ENCODE data around the gene HK1. TPM values are rescaled to one million over a fixed set of nuclear protein-coding genes. Genes with fewer than 3 reads are reported as not detected.
A peak's percentile ranks its signal among the peaks of the same experiment; 100 is the strongest.

The HK1 gene
- polyA plus RNA-seq, 3 donors from 2014 or later, result 48.8 to 96.3 (median 72.2) TPM

- Mint-ChIP-seq H3K4me3 (no peak overlapping the region), H3K27me3 (ENCODE audit: low read depth in 3 of 3) (peaks cover 0 to 4% (median 0%) of the 10 kb centered on the region in 3 donors), H3K27ac (peak overlapping the region in 1 of 6 donors; percentile 70), H3K4me1 (peaks cover 45 to 63% of the 10 kb centered on the region in 2 donors), H3K9me3 (no peaks in the 10 kb centered on the region), H3K36me3 (peaks cover 4 to 13% (median 7%) of the 10 kb centered on the region in 3 donors)
- no peak for DNase-seq
Measured at GRCh38 chr10:69343905-69344304, 65.6 kb downstream of the HK1 start.

DNA sequence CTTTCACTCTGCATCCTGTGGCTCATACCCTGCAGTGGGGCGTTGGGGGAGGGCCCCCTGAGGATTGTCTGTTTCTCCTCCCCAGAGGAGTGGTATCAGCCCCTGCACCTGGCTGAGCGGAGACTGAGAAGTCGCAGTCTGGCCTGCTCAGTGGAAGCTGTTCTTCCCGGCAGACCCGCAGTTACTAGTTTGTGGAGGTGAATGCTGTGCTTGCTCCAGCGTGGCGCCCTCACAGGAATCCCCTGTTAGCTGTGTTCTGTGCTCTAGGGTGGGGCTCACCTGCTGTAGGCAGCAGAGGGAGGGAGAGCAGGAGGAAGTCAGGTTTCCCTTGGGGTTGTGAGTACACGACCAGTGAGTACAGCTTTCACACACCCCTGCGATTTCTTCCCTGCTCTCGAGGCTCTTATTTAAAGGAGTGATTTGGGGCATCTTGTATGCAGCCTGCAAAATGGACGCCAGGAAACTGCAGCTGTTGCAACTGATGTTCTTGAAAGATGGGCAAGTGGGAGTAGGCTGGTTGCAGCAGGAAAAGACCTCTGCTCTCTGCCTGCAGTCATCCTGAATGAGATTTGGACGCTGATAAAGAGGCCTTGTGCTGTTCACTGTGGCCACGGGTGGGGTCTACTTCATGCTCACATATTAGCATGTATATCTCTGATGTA, 66.4 kb downstream of the HK1 start:
- H3K27ac Mint-ChIP-seq, result peak overlapping the region in 3 of 6 donors; percentile 40 to 70 (median 62)
- H3K4me1 Mint-ChIP-seq, result peaks cover 44 to 64% of the 10 kb centered on the region in 2 donors
- peaks cover 0 to 6% (median 0%) of the 10 kb centered on the region in 3 donors for H3K27me3 Mint-ChIP-seq (ENCODE audit: low read depth in 3 of 3)
- H3K9me3 Mint-ChIP-seq, result no peaks in the 10 kb centered on the region
- H3K4me3 Mint-ChIP-seq, result no peak overlapping the region
- no peak for DNase-seq
- peaks cover 4 to 13% (median 8%) of the 10 kb centered on the region in 3 donors for H3K36me3 Mint-ChIP-seq

DNA sequence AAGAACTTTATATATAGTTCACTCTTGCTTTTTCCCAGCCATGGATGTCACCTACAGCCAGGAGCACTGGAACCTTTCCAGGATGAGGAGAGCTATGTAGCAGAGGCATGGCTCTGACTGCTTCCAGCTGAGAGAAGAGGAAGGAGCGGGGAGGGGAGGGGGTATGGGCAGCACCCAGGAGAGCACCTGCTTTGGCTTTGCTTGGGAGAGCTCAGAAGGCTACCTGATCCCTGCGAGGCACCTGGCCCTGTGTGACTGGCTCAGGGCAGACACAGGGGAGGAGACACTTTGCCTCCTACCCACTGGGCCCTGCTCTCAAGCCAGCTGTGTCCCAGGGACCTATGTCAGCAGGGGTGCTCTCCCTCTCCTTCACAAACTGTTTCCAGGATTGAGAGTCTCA, 67.1 kb downstream of the HK1 start:
- H3K4me1 Mint-ChIP-seq, result peaks cover 41 to 64% of the 10 kb centered on the region in 2 donors
- H3K27ac Mint-ChIP-seq, result peak overlapping the region in 3 of 6 donors; percentile 34 to 62 (median 36)
- no peaks in the 10 kb centered on the region for H3K9me3 Mint-ChIP-seq
- peaks cover 0 to 6% (median 0%) of the 10 kb centered on the region in 3 donors for H3K27me3 Mint-ChIP-seq (ENCODE audit: low read depth in 3 of 3)
- DNase-seq, result no peak
- no peak overlapping the region for H3K4me3 Mint-ChIP-seq
- H3K36me3 Mint-ChIP-seq, result peaks cover 4 to 13% (median 8%) of the 10 kb centered on the region in 3 donors

DNA sequence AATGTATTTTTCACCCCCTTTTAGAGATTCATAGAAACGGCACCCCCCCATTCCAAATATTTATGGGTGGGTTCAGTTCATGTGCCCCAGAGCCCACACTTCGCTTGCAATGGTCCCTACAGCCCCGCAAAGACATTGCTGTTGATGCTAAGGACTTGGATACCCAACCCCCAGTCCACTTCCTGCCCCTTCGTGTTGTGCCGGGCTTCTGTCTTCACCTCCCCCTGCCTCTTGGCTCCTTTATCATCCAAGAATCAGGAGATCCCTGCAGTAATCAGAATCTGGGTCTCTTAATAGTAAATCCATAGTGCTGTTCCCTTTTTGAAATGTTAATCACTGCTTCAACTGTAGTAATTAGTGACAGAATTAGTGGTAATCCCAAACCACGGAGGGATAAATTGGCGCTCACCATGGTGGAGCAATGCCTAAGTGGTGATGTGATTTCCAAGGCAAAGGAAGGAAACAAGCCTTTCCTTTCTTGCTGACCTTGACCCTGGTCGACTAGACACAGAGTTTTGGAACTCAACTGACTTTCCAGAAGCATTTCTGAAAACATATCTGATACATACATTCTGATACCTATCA, 67.7 kb downstream of the HK1 start:
- H3K4me3 Mint-ChIP-seq, result no peak overlapping the region
- peaks cover 0 to 6% (median 0%) of the 10 kb centered on the region in 3 donors for H3K27me3 Mint-ChIP-seq (ENCODE audit: low read depth in 3 of 3)
- DNase-seq, result no peak
- H3K9me3 Mint-ChIP-seq, result no peaks in the 10 kb centered on the region
- H3K36me3 Mint-ChIP-seq, result peaks cover 4 to 13% (median 8%) of the 10 kb centered on the region in 3 donors
- H3K27ac Mint-ChIP-seq, result peak overlapping the region in 3 of 6 donors; percentile 1 to 34 (median 26)
- H3K4me1 Mint-ChIP-seq, result peaks cover 37 to 64% of the 10 kb centered on the region in 2 donors

- H3K36me3 Mint-ChIP-seq, result peaks cover 4 to 13% (median 8%) of the 10 kb centered on the region in 3 donors
- H3K4me1 Mint-ChIP-seq, result peaks cover 35 to 64% of the 10 kb centered on the region in 2 donors
- H3K27me3 Mint-ChIP-seq (ENCODE audit: low read depth in 3 of 3), result peaks cover 0 to 6% (median 0%) of the 10 kb centered on the region in 3 donors
- H3K9me3 Mint-ChIP-seq, result no peaks in the 10 kb centered on the region
- H3K4me3 Mint-ChIP-seq, result no peak overlapping the region
- no peak for DNase-seq
- no peak overlapping the region for H3K27ac Mint-ChIP-seq
Measured at GRCh38 chr10:69346776-69347175, 68.5 kb downstream of the HK1 start.

- H3K4me1 Mint-ChIP-seq, result peaks cover 24 to 46% of the 10 kb centered on the region in 2 donors
- no peaks in the 10 kb centered on the region for H3K9me3 Mint-ChIP-seq
- H3K27me3 Mint-ChIP-seq (ENCODE audit: low read depth in 3 of 3), result peaks cover 0 to 3% (median 0%) of the 10 kb centered on the region in 3 donors
- H3K27ac Mint-ChIP-seq, result peak overlapping the region; percentile 34 to 89 (median 58)
- no peak for DNase-seq
- H3K4me3 Mint-ChIP-seq, result peak overlapping the region in 3 of 5 donors; percentile 21 to 45 (median 24)
- H3K36me3 Mint-ChIP-seq, result peaks cover 2 to 11% (median 6%) of the 10 kb centered on the region in 3 donors
Measured at GRCh38 chr10:69348816-69349541, 70.7 kb downstream of the HK1 start.

GRCh38 chr10:69349542-69349888, 71.2 kb downstream of the HK1 start:
- no peak for DNase-seq
- Mint-ChIP-seq H3K36me3 (peaks cover 0 to 7% (median 3%) of the 10 kb centered on the region in 3 donors), H3K4me1 (peaks cover 22 to 41% of the 10 kb centered on the region in 2 donors), H3K27me3 (ENCODE audit: low read depth in 3 of 3) (peaks cover 0 to 3% (median 0%) of the 10 kb centered on the region in 3 donors), H3K27ac (peak overlapping the region in 1 of 6 donors; percentile 54), H3K9me3 (no peaks in the 10 kb centered on the region), H3K4me3 (no peak overlapping the region)

DNA sequence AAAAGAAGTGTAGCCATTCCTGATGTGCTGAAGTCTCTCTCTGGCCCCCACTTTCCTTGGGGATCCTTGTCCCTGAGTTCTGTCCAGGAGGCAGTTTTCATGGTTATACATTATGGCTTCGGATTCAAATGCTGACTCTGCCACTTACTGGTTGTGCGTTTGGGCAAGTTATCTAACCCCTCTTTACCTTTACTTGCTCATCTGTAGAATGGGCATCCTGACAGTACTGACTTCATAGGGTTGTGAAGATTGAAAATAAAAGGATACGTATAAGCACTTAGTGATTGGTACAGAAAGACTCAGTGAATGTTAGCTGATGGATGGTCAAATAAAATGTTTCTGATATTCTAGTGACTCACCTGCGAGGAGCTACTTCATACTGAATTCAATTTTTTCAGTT, 73.3 kb downstream of the HK1 start:
- H3K4me3 Mint-ChIP-seq, result no peak overlapping the region
- no peaks in the 10 kb centered on the region for H3K9me3 Mint-ChIP-seq
- DNase-seq, result no peak
- H3K27me3 Mint-ChIP-seq (ENCODE audit: low read depth in 3 of 3), result peaks cover 0 to 7% (median 0%) of the 10 kb centered on the region in 3 donors
- no peak overlapping the region for H3K27ac Mint-ChIP-seq
- H3K36me3 Mint-ChIP-seq, result peaks cover 0 to 3% (median 0%) of the 10 kb centered on the region in 3 donors
- peaks cover 13 to 26% of the 10 kb centered on the region in 2 donors for H3K4me1 Mint-ChIP-seq

GRCh38 chr10:69352569-69353264, 74.4 kb downstream of the HK1 start:
- H3K27ac Mint-ChIP-seq, result no peak overlapping the region
- no peaks in the 10 kb centered on the region for H3K9me3 Mint-ChIP-seq
- no peak overlapping the region for H3K4me3 Mint-ChIP-seq
- H3K4me1 Mint-ChIP-seq, result peaks cover 12 to 26% of the 10 kb centered on the region in 2 donors
- DNase-seq, result no peak
- H3K27me3 Mint-ChIP-seq (ENCODE audit: low read depth in 3 of 3), result peaks cover 0 to 7% (median 0%) of the 10 kb centered on the region in 3 donors
- H3K36me3 Mint-ChIP-seq, result peaks cover 0 to 3% (median 0%) of the 10 kb centered on the region in 3 donors

GRCh38 chr10:69353977-69354635, 75.8 kb downstream of the HK1 start:
- DNase-seq, result no peak
- no peaks in the 10 kb centered on the region for H3K9me3 Mint-ChIP-seq
- H3K27ac Mint-ChIP-seq, result no peak overlapping the region
- H3K27me3 Mint-ChIP-seq (ENCODE audit: low read depth in 3 of 3), result peaks cover 0 to 3% (median 0%) of the 10 kb centered on the region in 3 donors
- H3K36me3 Mint-ChIP-seq, result no peaks in the 10 kb centered on the region
- H3K4me1 Mint-ChIP-seq, result peaks cover 10 to 24% of the 10 kb centered on the region in 2 donors
- H3K4me3 Mint-ChIP-seq, result no peak overlapping the region

GRCh38 chr10:69356187-69356586, 77.9 kb downstream of the HK1 start:
- no peaks in the 10 kb centered on the region for H3K9me3 Mint-ChIP-seq
- H3K27ac Mint-ChIP-seq, result no peak overlapping the region
- peaks cover 0 to 3% (median 0%) of the 10 kb centered on the region in 3 donors for H3K36me3 Mint-ChIP-seq
- peaks cover 24 to 32% of the 10 kb centered on the region in 2 donors for H3K4me1 Mint-ChIP-seq
- no peak for DNase-seq
- no peak overlapping the region for H3K4me3 Mint-ChIP-seq
- H3K27me3 Mint-ChIP-seq (ENCODE audit: low read depth in 3 of 3), result peaks cover 0 to 3% (median 2%) of the 10 kb centered on the region in 3 donors

DNA sequence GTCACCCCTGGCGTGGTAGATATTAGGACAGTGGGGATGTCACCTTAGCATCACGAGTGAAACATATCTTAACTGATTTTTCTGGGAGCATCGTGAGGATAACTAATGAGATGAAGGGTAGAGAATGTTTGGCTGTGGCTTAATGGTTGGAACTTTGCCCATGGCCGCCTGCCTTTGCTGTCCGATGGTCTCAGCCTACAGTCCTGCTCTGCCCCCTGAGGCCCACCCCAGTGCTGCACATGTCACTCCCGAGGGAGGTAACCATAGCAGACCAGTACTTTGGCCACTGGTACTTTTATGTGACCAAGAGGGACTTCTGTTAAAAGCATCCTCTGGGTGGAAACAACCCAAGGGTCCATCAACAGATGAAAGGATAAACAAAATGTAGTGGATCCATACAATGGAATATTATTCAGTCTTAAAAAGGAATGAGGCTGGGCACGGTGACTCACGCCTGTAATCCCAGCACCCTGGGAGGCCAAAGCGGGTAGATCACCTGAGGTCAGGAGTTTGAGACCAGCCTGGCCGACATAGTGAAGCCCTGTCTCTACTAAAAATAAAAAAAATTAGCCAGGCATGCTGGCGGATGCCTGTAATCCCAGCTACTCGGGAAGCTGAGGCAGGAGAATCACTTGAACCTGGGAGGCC, 80.0 kb downstream of the HK1 start:
- DNase-seq, result no peak
- Mint-ChIP-seq H3K27ac (peak overlapping the region in 2 of 6 donors; percentile 61 to 62), H3K9me3 (no peaks in the 10 kb centered on the region), H3K27me3 (ENCODE audit: low read depth in 3 of 3) (peaks cover 0 to 3% (median 2%) of the 10 kb centered on the region in 3 donors), H3K4me3 (no peak overlapping the region), H3K36me3 (peaks cover 0 to 6% (median 0%) of the 10 kb centered on the region in 3 donors), H3K4me1 (peaks cover 23 to 44% of the 10 kb centered on the region in 2 donors)
